HepG2 (cell line): Measurements from ENCODE around the gene PRIMPOL. TPM values are rescaled to one million over a fixed set of nuclear protein-coding genes. Genes with fewer than 3 reads are reported as not detected.

ENCODE experiments used
- BORCS8-MEF2B ChIP-seq: sonication (generic); formaldehyde crosslinking; IDR thresholded peaks from 2 replicates; pipeline ENCODE4 v1.8.0; 2022; ENCODE audit warnings: mild to moderate bottlenecking, missing genetic modification reagents
- CBX1 ChIP-seq: IDR thresholded peaks from one replicate; pipeline ENCODE4 v1.6.1; 2016; ENCODE audit warnings: antibody characterized with exemption, low read depth
- GLI4 ChIP-seq: sonication (generic); formaldehyde crosslinking; IDR thresholded peaks from 2 replicates; pipeline ENCODE4 v1.5.1; 2020; ENCODE audit warnings: missing genetic modification reagents, mild to moderate bottlenecking, moderate library complexity, borderline replicate concordance
- HOXA3 ChIP-seq: sonication (generic); formaldehyde crosslinking; IDR thresholded peaks from 2 replicates; pipeline ENCODE4 v1.5.0; 2020; ENCODE audit warnings: missing genetic modification reagents
- HOXA5 ChIP-seq: sonication (generic); formaldehyde crosslinking; IDR thresholded peaks from 2 replicates; pipeline ENCODE4 v1.4.0; 2020; ENCODE audit warnings: missing genetic modification reagents
- IRF2 ChIP-seq: IDR thresholded peaks from 2 replicates; pipeline ENCODE4 v1.6.1; 2018; ENCODE audit warnings: missing genetic modification reagents, missing compliant biosample characterization
- JUNB ChIP-seq: sonication (generic); formaldehyde crosslinking; IDR thresholded peaks from 2 replicates; pipeline ENCODE4 v1.8.0; 2022; ENCODE audit warnings: missing genetic modification reagents, mild to moderate bottlenecking, borderline replicate concordance
- JUND ChIP-seq: sonication (generic); formaldehyde crosslinking; IDR thresholded peaks from 2 replicates; pipeline ENCODE4 v1.8.0; 2022; ENCODE audit warnings: mild to moderate bottlenecking, missing genetic modification reagents
- KDM2A ChIP-seq: sonication (generic); formaldehyde crosslinking; IDR thresholded peaks from 2 replicates; pipeline ENCODE4 v1.4.0; 2020; ENCODE audit warnings: low read depth, missing genetic modification reagents, borderline replicate concordance
- MED1 ChIP-seq: sonication (generic); formaldehyde crosslinking; IDR thresholded peaks from 2 replicates; pipeline ENCODE4 v1.4.0; 2020; ENCODE audit warnings: missing genetic modification reagents
- MIXL1 ChIP-seq: IDR thresholded peaks from 2 replicates; pipeline ENCODE4 v1.6.1; 2016
- PHF8 ChIP-seq: sonication (generic); formaldehyde crosslinking; IDR thresholded peaks from 2 replicates; pipeline ENCODE4 v1.5.0; 2020; ENCODE audit warnings: missing genetic modification reagents
- PRMT3 ChIP-seq: sonication (generic); formaldehyde crosslinking; IDR thresholded peaks from 2 replicates; pipeline ENCODE4 v1.8.1; 2022; ENCODE audit warnings: low read depth, mild to moderate bottlenecking, moderate library complexity, missing genetic modification reagents, borderline replicate concordance
- RBAK ChIP-seq: sonication (generic); formaldehyde crosslinking; IDR thresholded peaks from 2 replicates; pipeline ENCODE4 v1.5.1; 2020; ENCODE audit warnings: mild to moderate bottlenecking, missing genetic modification reagents
- RFXAP ChIP-seq: sonication (generic); formaldehyde crosslinking; IDR thresholded peaks from 2 replicates; pipeline ENCODE4 v1.4.0; 2020; ENCODE audit warnings: missing genetic modification reagents, borderline replicate concordance
- SAP130 ChIP-seq: IDR thresholded peaks from 2 replicates; pipeline ENCODE4 v1.6.1; 2016; ENCODE audit warnings: low read depth
- SIX4 ChIP-seq: sonication (generic); formaldehyde crosslinking; IDR thresholded peaks from 2 replicates; pipeline ENCODE4 v1.4.0; 2020; ENCODE audit warnings: missing genetic modification reagents
- TBX2 ChIP-seq: sonication (generic); formaldehyde crosslinking; IDR thresholded peaks from 2 replicates; pipeline ENCODE4 v1.5.0; 2020; ENCODE audit warnings: missing genetic modification reagents, mild to moderate bottlenecking, borderline replicate concordance
- ZBTB14 ChIP-seq: sonication (generic); formaldehyde crosslinking; IDR thresholded peaks from 2 replicates; pipeline ENCODE4 v1.4.0; 2020; ENCODE audit warnings: missing genetic modification reagents
- ZBTB20 ChIP-seq: sonication (generic); formaldehyde crosslinking; IDR thresholded peaks from 2 replicates; pipeline ENCODE4 v1.8.1; 2023; ENCODE audit warnings: missing genetic modification reagents, low read depth, mild to moderate bottlenecking, borderline replicate concordance
- ZFX ChIP-seq: sonication (generic); formaldehyde crosslinking; IDR thresholded peaks from 2 replicates; pipeline ENCODE4 v1.4.0; 2020; ENCODE audit warnings: mild to moderate bottlenecking, low read depth, missing genetic modification reagents, moderate library complexity
- ZMYM3 ChIP-seq: sonication (generic); formaldehyde crosslinking; IDR thresholded peaks from 2 replicates; pipeline ENCODE4 v1.5.1; 2020; ENCODE audit warnings: mild to moderate bottlenecking, missing genetic modification reagents
- ZNF138 ChIP-seq: sonication (generic); formaldehyde crosslinking; IDR thresholded peaks from 2 replicates; pipeline ENCODE4 v1.5.0; 2020; ENCODE audit warnings: mild to moderate bottlenecking, low read depth, missing genetic modification reagents
- ZNF232 ChIP-seq: sonication (generic); formaldehyde crosslinking; IDR thresholded peaks from 2 replicates; pipeline ENCODE4 v1.4.0; 2020; ENCODE audit warnings: missing genetic modification reagents, borderline replicate concordance
- ZNF484 ChIP-seq: sonication (generic); formaldehyde crosslinking; IDR thresholded peaks from 2 replicates; pipeline ENCODE4 v1.5.1; 2020; ENCODE audit warnings: mild to moderate bottlenecking, low read depth, missing genetic modification reagents, borderline replicate concordance
- ZNF547 ChIP-seq: sonication (generic); formaldehyde crosslinking; IDR thresholded peaks from 2 replicates; pipeline ENCODE4 v1.5.1; 2020; ENCODE audit warnings: mild to moderate bottlenecking, missing genetic modification reagents
- ZNF639 ChIP-seq: conservative IDR thresholded peaks from 2 replicates; pipeline ENCODE4 v1.6.1; 2018; ENCODE audit warnings: missing genetic modification reagents
- ZNF777 ChIP-seq: sonication (generic); formaldehyde crosslinking; IDR thresholded peaks from 2 replicates; pipeline ENCODE4 v1.4.0; 2020; ENCODE audit warnings: missing genetic modification reagents
- ZNF816 ChIP-seq: sonication (generic); formaldehyde crosslinking; IDR thresholded peaks from 2 replicates; pipeline ENCODE4 v1.8.0; 2022; ENCODE audit warnings: missing genetic modification reagents, mild to moderate bottlenecking, borderline replicate concordance
- ZSCAN5A ChIP-seq: sonication (generic); formaldehyde crosslinking; IDR thresholded peaks from 2 replicates; pipeline ENCODE4 v1.8.0; 2022; ENCODE audit warnings: mild to moderate bottlenecking, missing genetic modification reagents, borderline replicate concordance
- polyA plus RNA-seq, 8 experiments: library from polyadenylated mRNA; depleted of rRNA in 3 of 8; stranded (reverse) in 7 of 8; unstranded in 1 of 8; fragments of >200 nt; fragmentation: Illumina TruSeq in 4 of 8; extraction: Trizol in 4 of 8; gene quantifications; 2 replicates each; pipeline versions ENCODE4 v1.2.1 to v1.2.3, GENCODE V29; 2011 to 2016; ENCODE audit warnings: low read depth in 4 of 8, missing spikeins in 1 of 8, mixed read lengths in 1 of 8; ENCODE audit not compliant: insufficient read depth in 1 of 8
- total RNA-seq, 5 experiments: library from RNA; depleted of rRNA; stranded (reverse); fragments of >200 nt; fragmentation: Illumina TruSeq; extraction: Trizol; gene quantifications; 2 replicates each; pipeline ENCODE4 v1.2.3, GENCODE V29; 2016; ENCODE audit warnings: low read depth in 1 of 5

Gene PRIMPOL
- total and polyA plus RNA-seq, 2 of the 13 experiments (the other 11 are each of a cell fraction or from before 2014, with no cell fraction given): 7.3 to 11.0 TPM

GRCh38 chr4:184648313-184649025 is 1.1 kb upstream of the PRIMPOL start (continued):
- peak; percentile 23; the same call in 1 of the 2 replicates for TF ChIP-seq TBX2 (CRISPR knock-in tag)
- peak; percentile 46; the same call in 1 of the 2 replicates for TF ChIP-seq ZNF232 (CRISPR knock-in tag)
- no peak for TF ChIP-seq MED1
- TF ChIP-seq JUND: no peak
- no peak for TF ChIP-seq GLI4 (CRISPR knock-in tag)
- no peak for TF ChIP-seq SIX4
- TF ChIP-seq ZNF639: no peak
- no peak for TF ChIP-seq PRMT3 (CRISPR knock-in tag)
- TF ChIP-seq ZMYM3 (CRISPR knock-in tag): no peak
- TF ChIP-seq ZNF816 (CRISPR knock-in tag): no peak
- TF ChIP-seq RBAK: no peak
- no peak for TF ChIP-seq MIXL1 (CRISPR knock-in tag)
- no peak for TF ChIP-seq RFXAP
- TF ChIP-seq ZNF138 (CRISPR knock-in tag): no peak
- TF ChIP-seq ZBTB20 (CRISPR knock-in tag): no peak
- no peak for TF ChIP-seq CBX1
- TF ChIP-seq ZNF547: no peak
- TF ChIP-seq PHF8 (CRISPR knock-in tag): peak; percentile 47; the same call in 1 of the 2 replicates
- TF ChIP-seq BORCS8-MEF2B (CRISPR knock-in tag): no peak
- no peak for TF ChIP-seq HOXA3 (CRISPR knock-in tag)
- no peak for TF ChIP-seq ZNF484 (CRISPR knock-in tag)
- no peak for TF ChIP-seq ZBTB14 (CRISPR knock-in tag)
- no peak for TF ChIP-seq IRF2
- TF ChIP-seq JUNB: no peak
- TF ChIP-seq HOXA5 (CRISPR knock-in tag): no peak
- TF ChIP-seq ZNF777 (CRISPR knock-in tag): no peak; the same call in 1 of the 2 replicates
- TF ChIP-seq ZSCAN5A (CRISPR knock-in tag): no peak
- TF ChIP-seq SAP130 (CRISPR knock-in tag): peak; percentile 28; the same call in 1 of the 2 replicates
- TF ChIP-seq ZFX (CRISPR knock-in tag): peak; percentile 53
- TF ChIP-seq KDM2A (CRISPR knock-in tag): peak; percentile 16; the same call in 1 of the 2 replicates
